HG02798 (cell line): ENCODE data around the gene AKAP10.
"Not testable (repeated sequence)": the region's sequence is repeated elsewhere in the genome, so short reads cannot be mapped to it uniquely, and the experiment has no call there.

Experiments
- ATAC-seq: cut with Tn5 transposase; IDR thresholded peaks from one replicate; pipeline ENCODE4 v1.9.1; 2021; ENCODE audit warnings: mild to moderate bottlenecking; ENCODE audit not compliant: unreplicated experiment, poor library complexity

AKAP10 gene

DNA sequence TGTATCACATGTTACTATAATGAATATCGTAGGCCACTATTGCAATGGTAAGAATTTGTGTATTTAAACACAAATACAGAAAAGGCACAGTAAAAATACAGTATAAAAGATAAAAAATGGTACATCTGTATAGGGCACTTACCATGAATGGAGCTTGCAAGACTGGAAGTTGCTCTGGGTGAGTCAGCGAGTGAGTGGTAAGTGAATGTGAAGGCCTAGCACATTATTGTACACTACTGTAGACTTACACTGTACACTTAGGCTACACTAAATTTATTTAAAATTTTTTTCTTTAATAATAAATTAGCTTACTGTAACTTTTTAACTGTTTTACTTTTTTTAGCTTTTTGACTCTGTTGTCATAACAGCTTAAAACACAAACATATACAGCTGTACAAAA lies 42.5 kb downstream of the AKAP10 start:
- ATAC-seq = no peak

DNA sequence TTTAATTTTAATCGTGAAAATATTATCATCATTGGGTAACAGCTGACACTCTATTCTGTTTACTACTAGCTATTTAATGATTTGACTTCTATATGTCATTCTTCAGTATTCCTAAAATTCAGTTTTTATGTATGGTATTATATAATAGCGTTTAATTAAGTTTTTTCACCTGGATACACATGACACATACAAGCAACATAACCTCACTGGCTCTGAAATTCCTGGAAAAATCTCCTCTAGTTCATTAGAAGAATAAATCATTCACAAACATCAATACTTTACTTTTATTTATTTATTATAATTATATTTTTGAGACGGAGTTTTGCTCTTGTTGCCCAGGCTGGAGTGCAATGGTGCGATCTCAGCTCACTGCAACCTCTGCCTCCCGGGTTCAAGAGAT lies 44.0 kb downstream of the AKAP10 start:
- no peak for ATAC-seq

DNA sequence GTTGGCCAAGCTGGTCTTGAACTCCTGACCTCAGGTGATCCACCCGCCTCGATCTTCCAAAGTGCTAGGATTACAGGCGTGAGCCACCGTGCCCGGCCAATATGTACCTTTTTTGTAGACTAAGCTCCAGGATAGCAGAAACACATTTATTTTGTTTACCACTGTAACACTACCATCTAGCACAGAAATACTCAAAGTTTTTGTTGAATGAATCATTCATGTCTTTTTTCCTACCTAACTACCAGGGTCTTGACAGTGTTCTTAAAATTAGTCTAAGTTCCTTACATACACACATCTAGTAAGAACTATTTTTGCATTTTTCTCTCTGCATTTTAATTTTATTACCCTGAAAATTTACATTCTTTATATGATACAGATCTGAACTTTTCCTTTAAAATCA lies 44.4 kb downstream of the AKAP10 start:
- ATAC-seq = no peak

- ATAC-seq = no peak
These were observed 49.3 kb downstream of the AKAP10 start for GRCh38 chr17:19928299-19928698.

GRCh38 chr17:19915245-19915978 lies 62.2 kb downstream of the AKAP10 start:
- no peak for ATAC-seq

GRCh38 chr17:19911033-19911432 lies 66.6 kb downstream of the AKAP10 start:
- ATAC-seq = no peak

DNA sequence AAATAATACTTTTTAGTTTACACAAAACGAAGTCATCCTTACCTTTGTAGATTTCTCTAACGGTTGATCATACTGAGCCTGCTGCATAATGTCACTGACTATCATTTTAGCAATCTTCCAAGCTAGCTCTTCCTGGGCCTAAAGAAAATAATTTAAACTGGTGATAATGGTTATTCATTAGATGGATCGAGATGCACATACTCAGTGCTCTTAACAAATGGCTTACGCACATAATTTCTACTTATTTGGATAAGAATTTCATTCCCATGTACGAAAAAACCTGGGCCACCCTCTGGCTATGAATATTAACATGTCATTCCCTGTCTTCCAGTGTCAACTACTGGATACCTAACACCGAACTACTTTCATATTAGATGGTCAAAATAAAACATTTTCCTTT lies 68.5 kb downstream of the AKAP10 start:
- ATAC-seq = no peak

DNA sequence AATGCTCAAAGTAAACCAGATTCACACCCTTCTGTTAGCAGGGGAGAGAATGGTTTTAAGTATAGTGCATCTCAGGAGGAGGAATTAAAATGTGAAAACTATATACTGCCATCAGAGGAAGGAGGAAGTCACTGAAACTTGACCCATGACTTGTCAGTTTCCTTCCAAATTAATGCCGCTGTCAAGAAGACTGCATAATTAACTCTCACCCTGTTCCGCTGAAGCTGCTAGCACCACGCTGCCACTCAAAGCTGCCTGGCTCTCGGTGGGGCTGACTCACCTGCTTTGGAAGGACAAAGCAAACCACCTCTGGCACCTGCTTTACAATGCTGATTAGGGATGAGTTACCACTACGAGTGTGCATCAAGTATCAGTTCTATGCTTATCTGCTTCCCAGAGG lies 72.1 kb downstream of the AKAP10 start:
- ATAC-seq = no peak

- ATAC-seq = no peak
These were observed 72.7 kb downstream of the AKAP10 start for GRCh38 chr17:19904924-19905323.

GRCh38 chr17:19904412-19904811 lies 73.2 kb downstream of the AKAP10 start:
- ATAC-seq = no peak

GRCh38 chr17:19900809-19901208 lies 76.8 kb downstream of the AKAP10 start:
- ATAC-seq = no peak

GRCh38 chr17:19897903-19898302 lies 79.7 kb downstream of the AKAP10 start:
- no peak for ATAC-seq

GRCh38 chr17:19897090-19897837 lies 80.4 kb downstream of the AKAP10 start:
- ATAC-seq = no peak

DNA sequence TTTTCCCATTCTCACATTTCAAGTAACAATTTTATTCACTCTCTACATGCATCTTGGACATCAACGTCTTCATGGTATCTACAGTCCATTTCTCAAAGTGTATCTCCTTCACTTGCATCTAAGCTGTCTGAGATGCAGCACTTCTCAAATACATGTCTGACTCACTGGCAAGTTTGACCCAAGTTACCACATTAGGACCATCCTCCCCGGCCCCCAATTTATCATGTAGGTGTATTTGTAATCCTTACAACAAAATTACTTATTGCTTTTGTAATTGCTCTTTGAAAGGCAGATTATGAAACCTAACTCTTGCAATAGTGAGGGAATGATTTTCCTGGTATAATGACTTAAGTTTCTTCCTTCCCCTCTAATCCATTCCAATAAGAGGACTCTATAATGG lies 80.9 kb downstream of the AKAP10 start:
- no peak for ATAC-seq

GRCh38 chr17:19890554-19890953 lies 87.1 kb downstream of the AKAP10 start:
- ATAC-seq = not testable (repeated sequence)

GRCh38 chr17:19890001-19890400 lies 87.6 kb downstream of the AKAP10 start:
- ATAC-seq = not testable (repeated sequence)

- ATAC-seq = no peak
These were observed 91.5 kb downstream of the AKAP10 start for GRCh38 chr17:19886116-19886515.

- ATAC-seq = no peak
These were observed 94.0 kb downstream of the AKAP10 start for GRCh38 chr17:19883537-19884215.

DNA sequence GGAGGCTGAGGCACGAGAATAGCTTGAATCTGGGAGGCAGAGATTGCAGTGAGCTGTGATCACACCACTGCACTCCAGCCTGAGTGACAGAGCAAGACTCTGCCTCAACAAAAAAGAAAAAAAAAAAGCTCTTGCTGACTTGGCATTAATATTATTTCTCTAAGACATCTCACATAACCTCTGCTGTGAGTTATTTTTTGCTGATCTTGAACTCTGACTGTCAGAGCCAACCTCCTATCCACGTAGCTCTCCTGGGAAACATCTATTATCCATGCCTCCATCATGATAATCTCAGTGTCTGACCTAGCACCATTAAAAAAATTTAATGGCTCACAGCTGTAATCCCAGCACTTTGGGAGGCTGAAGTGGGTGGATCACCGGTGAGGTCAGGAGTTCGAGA lies 97.2 kb downstream of the AKAP10 start:
- ATAC-seq = no peak

DNA sequence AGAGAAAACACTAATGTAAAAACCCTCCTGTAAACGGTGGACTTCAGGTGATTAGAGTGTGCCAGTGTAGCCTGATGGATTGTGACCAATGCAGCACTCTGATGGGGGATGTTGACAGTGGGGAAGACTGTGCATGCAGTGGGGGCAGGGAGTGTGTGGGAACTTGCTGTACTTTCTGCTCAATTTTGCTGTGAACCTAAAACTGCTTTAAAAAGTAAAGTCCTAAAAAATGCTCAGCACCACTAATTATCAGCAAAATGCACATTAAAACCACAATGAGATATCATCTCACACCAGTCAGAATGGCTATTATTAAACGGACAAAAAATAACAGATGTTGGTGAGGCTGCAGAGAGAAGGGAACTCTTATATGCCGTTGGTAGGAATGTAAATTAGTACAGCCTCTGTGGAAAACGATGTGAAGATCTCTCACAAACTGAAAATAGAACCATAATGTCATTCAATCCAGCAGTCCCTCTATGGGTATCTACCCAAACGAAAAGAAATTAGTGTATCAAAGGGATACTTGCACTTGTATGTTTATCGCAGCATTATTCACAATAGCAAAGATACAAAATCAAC lies 100.2 kb downstream of the AKAP10 start:
- no peak for ATAC-seq
